ENCODE results near the gene NOXA1.

Gene NOXA1

GRCh38 chr9:137482094-137482781 lies 59.0 kb downstream of the NOXA1 start:
- Histone ChIP-seq H3K4me3 (no peak overlapping the region), H3K9me3 (no peaks in the 10 kb centered on the region), H3K27me3 (ENCODE audit: low read depth) (no peaks in the 10 kb centered on the region), H3K36me3 (replicated peaks) (no peaks in the 10 kb centered on the region), H3K4me1 (no peaks in the 10 kb centered on the region)
- DNase-seq (ENCODE audit: low spot score in 2 of 2) = no peak
- in situ Hi-C loops (cut with MboI; ENCODE audit: low sequenced_read_pairs) = no loop called here

Measured in HAP-1 (cell line).